Left lung (tissue), 10 donors: Measurements from ENCODE around the gene PARN. TPM values are rescaled to one million over a fixed set of nuclear protein-coding genes. Genes with fewer than 3 reads are reported as not detected.

ENCODE experiments used
- ATAC-seq: fragments of 200-7000 bp; cut with Tn5 transposase; one replicate; pipeline ENCODE4 v1.9.1; 2020; ENCODE audit warnings: moderate library complexity
- DNase-seq, 4 donors: peaks; one replicate each; pipeline ENCODE4 v3.0.0-alpha.2; 2013 to 2020
- H3K27ac ChIP-seq, 2 donors: fragments of 200-600 bp; sonication (generic) in 1 of 2; one replicate each; pipeline versions ENCODE4 v1.5.0 to v1.8.0; 2020 to 2021
- H3K27me3 ChIP-seq, 2 donors: fragments of 200-600 bp; sonication (generic) in 1 of 2; one replicate each; pipeline versions ENCODE4 v1.5.0 to v1.8.0; 2020 to 2021
- H3K36me3 ChIP-seq, 2 donors: fragments of 200-600 bp; sonication (generic) in 1 of 2; one replicate each; pipeline versions ENCODE4 v1.5.0 to v1.8.0; 2020 to 2021
- H3K4me1 ChIP-seq, 2 donors: fragments of 200-600 bp; one replicate each; pipeline ENCODE4 v1.8.0; 2021
- H3K4me3 ChIP-seq, 2 donors: fragments of 200-600 bp; sonication (generic) in 1 of 2; one replicate each; pipeline versions ENCODE4 v1.5.0 to v1.8.0; 2020 to 2021; ENCODE audit warnings: mild to moderate bottlenecking in 1 of 2
- H3K9me3 ChIP-seq, 2 donors: fragments of 200-600 bp; sonication (generic) in 1 of 2; one replicate each; pipeline versions ENCODE4 v1.5.0 to v1.8.0; 2020 to 2021
- intact Hi-C, 2 donors: fragments of 100-400 bp; cut with DNase I; formaldehyde crosslinking; loops; one replicate each; pipeline versions ENCODE4 v1.11.2 to v1.14.2; 2022
- polyA plus RNA-seq, 6 donors: library from polyadenylated mRNA; unstranded; fragments of 120-200 nt; gene quantifications; one replicate each; pipeline ENCODE4 v1.2.1, GENCODE V29; 2013; ENCODE audit not compliant: insufficient read length in 6 of 6
- total RNA-seq, 2 donors: library from RNA; stranded (reverse); fragmentation: NEBNext Ultra II Directional; extraction: Animal tissue kit (Norgen Biotek cat#: 25700); gene quantifications; one replicate each; pipeline ENCODE4 v1.2.1, GENCODE V29; 2021
- TF ChIP-seq, protein P1 (sequence below), 2 donors: fragments of 200-600 bp; sonication (generic) in 1 of 2; IDR thresholded peaks; one replicate each; pipeline versions ENCODE4 v1.5.0 to v1.8.0; 2021; ENCODE audit warnings: antibody characterized with exemption in 2 of 2
- donor health status: DM: no; HTN: yes; CAD: no.
- donor health status: DM: no; HTN: no; CAD: no.

The PARN gene
- total and polyA plus RNA-seq, 8 donors: 26.9 to 37.9 (median 27.7) TPM

DNA sequence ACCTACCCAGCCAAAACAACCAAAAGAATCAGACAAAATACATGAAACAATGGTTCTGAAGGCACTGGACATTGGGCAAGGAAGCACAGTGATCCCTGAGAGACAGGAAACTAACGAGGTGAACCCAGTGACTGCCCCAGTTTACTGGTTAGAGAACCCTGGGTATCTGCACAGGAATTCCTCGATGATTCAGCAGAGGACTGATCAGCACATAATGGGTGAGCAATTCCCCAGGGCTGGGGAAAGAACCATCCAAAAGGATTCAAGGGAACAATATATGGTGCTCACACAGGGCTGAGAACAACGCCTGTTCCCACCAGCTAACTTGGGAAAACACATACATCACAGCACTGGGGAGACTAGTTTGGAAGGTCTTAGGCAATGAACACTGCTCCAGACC, 167.2 kb downstream of the PARN start:
- no peak for ATAC-seq
- H3K27ac ChIP-seq: no peak overlapping the region
- H3K36me3 ChIP-seq: peaks cover 0 to 6% of the 10 kb centered on the region in 2 donors
- intact Hi-C loops: no loop called here
- H3K9me3 ChIP-seq: peaks cover 0 to 15% of the 10 kb centered on the region in 2 donors
- TF ChIP-seq, protein P1, sequence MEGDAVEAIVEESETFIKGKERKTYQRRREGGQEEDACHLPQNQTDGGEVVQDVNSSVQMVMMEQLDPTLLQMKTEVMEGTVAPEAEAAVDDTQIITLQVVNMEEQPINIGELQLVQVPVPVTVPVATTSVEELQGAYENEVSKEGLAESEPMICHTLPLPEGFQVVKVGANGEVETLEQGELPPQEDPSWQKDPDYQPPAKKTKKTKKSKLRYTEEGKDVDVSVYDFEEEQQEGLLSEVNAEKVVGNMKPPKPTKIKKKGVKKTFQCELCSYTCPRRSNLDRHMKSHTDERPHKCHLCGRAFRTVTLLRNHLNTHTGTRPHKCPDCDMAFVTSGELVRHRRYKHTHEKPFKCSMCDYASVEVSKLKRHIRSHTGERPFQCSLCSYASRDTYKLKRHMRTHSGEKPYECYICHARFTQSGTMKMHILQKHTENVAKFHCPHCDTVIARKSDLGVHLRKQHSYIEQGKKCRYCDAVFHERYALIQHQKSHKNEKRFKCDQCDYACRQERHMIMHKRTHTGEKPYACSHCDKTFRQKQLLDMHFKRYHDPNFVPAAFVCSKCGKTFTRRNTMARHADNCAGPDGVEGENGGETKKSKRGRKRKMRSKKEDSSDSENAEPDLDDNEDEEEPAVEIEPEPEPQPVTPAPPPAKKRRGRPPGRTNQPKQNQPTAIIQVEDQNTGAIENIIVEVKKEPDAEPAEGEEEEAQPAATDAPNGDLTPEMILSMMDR (IDR thresholded peaks at IDR 0.05): no peak
- no peaks in the 10 kb centered on the region for H3K4me1 ChIP-seq
- no peak overlapping the region for H3K4me3 ChIP-seq
- no peak for DNase-seq
- H3K27me3 ChIP-seq: no peaks in the 10 kb centered on the region

DNA sequence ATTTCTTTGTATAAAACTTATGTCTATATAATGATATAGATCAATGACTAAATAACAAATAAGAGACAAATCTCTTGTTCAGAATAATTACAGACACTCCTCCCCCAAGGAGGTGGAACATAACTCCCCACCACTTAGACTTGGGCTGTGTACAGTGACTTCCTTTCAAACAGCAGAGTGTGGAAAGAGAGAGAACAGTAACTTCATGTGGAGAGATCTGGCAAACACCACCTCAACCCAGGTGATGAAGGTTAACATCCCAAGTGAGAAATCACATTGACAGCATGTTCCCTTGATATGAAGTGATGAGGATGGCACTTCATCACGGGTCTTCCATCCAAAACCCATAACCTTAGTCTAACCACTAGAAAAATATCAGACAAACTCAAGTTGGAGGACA, 169.3 kb downstream of the PARN start:
- Histone ChIP-seq H3K27me3 (no peaks in the 10 kb centered on the region), H3K4me1 (no peaks in the 10 kb centered on the region), H3K36me3 (peaks cover 0 to 6% of the 10 kb centered on the region in 2 donors), H3K27ac (no peak overlapping the region), H3K4me3 (no peak overlapping the region), H3K9me3 (peaks cover 0 to 15% of the 10 kb centered on the region in 2 donors)
- TF ChIP-seq, protein P1 (IDR thresholded peaks at IDR 0.05): no peak
- ATAC-seq (no peak), DNase-seq (no peak)
- intact Hi-C loops: no loop called here

DNA sequence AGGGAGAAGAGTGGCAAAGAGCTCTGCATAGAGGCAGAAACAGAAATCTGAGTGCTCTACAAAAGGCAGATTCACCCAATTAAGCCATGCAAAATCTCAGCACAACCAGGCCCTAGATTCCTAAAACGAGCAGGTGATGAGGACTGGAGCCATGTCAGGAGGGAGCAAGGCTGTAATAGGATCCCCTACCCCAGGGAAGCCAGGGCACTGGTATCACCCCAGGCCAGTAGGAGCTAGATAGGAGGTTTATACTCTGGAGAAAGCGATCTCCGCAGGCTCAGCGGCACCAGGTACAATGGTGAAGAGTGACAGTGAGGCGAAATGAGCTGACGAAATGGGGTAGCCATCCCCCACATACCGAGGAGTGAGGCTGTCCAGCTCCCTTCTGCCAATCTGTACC, 171.5 kb downstream of the PARN start:
- H3K36me3 ChIP-seq: peaks cover 0 to 6% of the 10 kb centered on the region in 2 donors
- intact Hi-C loops: no loop called here
- no peak for DNase-seq
- no peak overlapping the region for H3K27ac ChIP-seq
- no peak for ATAC-seq
- H3K4me1 ChIP-seq: no peaks in the 10 kb centered on the region
- no peaks in the 10 kb centered on the region for H3K9me3 ChIP-seq
- H3K4me3 ChIP-seq: no peak overlapping the region
- H3K27me3 ChIP-seq: no peaks in the 10 kb centered on the region
- TF ChIP-seq, protein P1 (IDR thresholded peaks at IDR 0.05): no peak

DNA sequence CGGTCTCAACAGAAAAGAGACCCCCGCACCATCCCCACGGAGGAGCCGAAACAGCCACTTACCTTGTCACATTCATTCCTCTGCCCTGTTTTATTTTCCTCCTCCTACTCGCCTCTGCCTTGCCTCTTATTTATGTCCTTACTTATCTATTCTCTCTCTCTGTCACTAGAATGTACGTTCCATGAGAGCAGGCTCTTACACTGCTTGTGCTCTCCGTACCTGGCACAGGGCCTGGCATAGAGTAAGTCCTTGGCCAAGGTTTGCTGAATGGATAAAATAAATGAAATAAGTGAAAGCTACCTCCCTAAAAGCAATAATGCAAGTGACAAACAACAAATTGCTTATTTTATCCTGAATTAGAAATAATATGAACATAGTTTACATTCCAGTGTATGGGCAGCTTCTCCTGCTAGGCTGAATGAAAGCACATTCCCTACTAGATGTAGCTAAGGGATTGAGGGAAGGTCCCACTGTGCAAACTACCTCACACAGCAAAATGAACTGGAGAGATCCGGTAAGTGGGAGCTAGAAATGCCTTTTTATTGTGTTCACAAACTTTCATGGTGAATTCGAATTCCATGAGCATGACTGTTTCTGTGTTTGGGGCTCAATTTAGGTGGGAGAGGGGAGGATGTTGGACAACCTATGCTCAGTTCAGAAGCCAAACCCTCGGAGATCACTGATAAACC, 173.1 kb downstream of the PARN start:
- no peak overlapping the region for H3K27ac ChIP-seq
- intact Hi-C loops: no loop called here
- H3K4me1 ChIP-seq: no peaks in the 10 kb centered on the region
- no peaks in the 10 kb centered on the region for H3K9me3 ChIP-seq
- TF ChIP-seq, protein P1 (IDR thresholded peaks at IDR 0.05): no peak
- H3K27me3 ChIP-seq: no peaks in the 10 kb centered on the region
- ATAC-seq (no peak), DNase-seq (no peak)
- no peak overlapping the region for H3K4me3 ChIP-seq
- peaks cover 0 to 6% of the 10 kb centered on the region in 2 donors for H3K36me3 ChIP-seq

DNA sequence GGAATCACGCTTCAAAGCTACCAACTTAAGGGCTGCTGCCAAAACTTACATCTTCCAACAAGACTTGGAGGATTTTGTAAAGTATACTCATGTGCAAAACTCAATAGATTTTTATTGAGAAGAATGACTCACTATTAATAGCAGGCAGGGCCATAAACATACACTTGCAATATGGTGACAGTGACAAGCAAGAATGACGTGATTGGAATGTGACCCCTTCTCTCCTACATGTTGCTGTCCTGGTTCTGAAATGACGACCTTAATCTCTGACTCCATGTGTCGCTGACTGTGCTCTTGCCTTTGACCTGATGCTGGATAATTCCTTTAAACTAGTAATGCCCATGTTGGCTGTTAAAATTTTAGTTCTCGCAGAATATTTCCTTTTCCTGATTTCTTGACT, 174.5 kb downstream of the PARN start:
- DNase-seq: no peak
- peak; percentile 26 for ATAC-seq
- Histone ChIP-seq H3K4me3 (no peak overlapping the region), H3K9me3 (no peaks in the 10 kb centered on the region), H3K36me3 (peaks cover 0 to under 1% of the 10 kb centered on the region in 2 donors), H3K4me1 (no peaks in the 10 kb centered on the region), H3K27me3 (no peaks in the 10 kb centered on the region), H3K27ac (no peak overlapping the region)
- TF ChIP-seq, protein P1 (IDR thresholded peaks at IDR 0.05): no peak
- intact Hi-C loops: no loop called here
